HCT116 (cell line): ENCODE measurements around the gene CTBP2. TPM values are rescaled to one million over a fixed set of nuclear protein-coding genes. Genes with fewer than 3 reads are reported as not detected.

Experiments used
- ATAC-seq: fragments of 200-7000 bp; cut with Tn5 transposase; 2 replicates; pipeline ENCODE4 v1.9.1; 2020; ENCODE audit warnings: mild to moderate bottlenecking, moderate library complexity
- BruUV-seq: library from RNA; stranded (reverse); fragments of 400-500 nt; replicated peaks from 2 replicates; lab custom pipeline; 2021; lab: Mats Ljungman, UMichigan
- CTCF ChIA-PET: fragments of 300-600 bp; sonication (Branson Sonifier 250); formaldehyde crosslinking; loops from one replicate; lab custom pipeline; 2021; ENCODE audit warnings: antibody characterized with exemption; lab: Charles Lee
- POLR2A ChIA-PET: fragments of 300-600, 350-600 bp; sonication (Branson Sonifier 250); formaldehyde crosslinking; loops from one replicate; lab custom pipeline; 2021; ENCODE audit warnings: antibody characterized with exemption; lab: Charles Lee
- RAD21 ChIA-PET, 2 experiments: fragments of 300-600 bp; sonication (Branson Sonifier 250); formaldehyde crosslinking; loops; one replicate each; lab custom pipeline; 2023; ENCODE audit warnings: low total read pairs in 2 of 2; ENCODE audit not compliant: uncharacterized antibody in 2 of 2, unreplicated experiment in 2 of 2, low non-redundant PET in 1 of 2; lab: Charles Lee
- DNase-seq: peaks from one replicate; pipeline ENCODE4 v3.0.0-alpha.2; 2010; ENCODE audit warnings: low read depth, low spot score
- H2AFZ ChIP-seq: fragments of 200-600 bp; shearing (Covaris generic), sonication (generic); 2 replicates; pipeline ENCODE4 v1.6.1; 2017; ENCODE audit warnings: low read depth, mixed run types, mixed read lengths, antibody characterized with exemption, low read length; ENCODE audit not compliant: poor library complexity, severe bottlenecking
- H3K27ac ChIP-seq: 2 replicates; pipeline ENCODE4 v1.5.1; 2012; ENCODE audit warnings: low read depth, low read length
- H3K27me3 ChIP-seq: fragments of 200-600 bp; sonication (generic); 2 replicates; pipeline ENCODE4 v1.6.1; 2016; ENCODE audit warnings: mixed run types, low read length, mixed read lengths; ENCODE audit not compliant: insufficient read depth
- H3K36me3 ChIP-seq, 2 experiments: fragments of 200-500 bp in 1 of 2; fragments of 200-600 bp in 1 of 2; sonication (Bioruptor generic) in 1 of 2; sonication (generic) in 1 of 2; 2 replicates each; pipeline versions ENCODE4 v1.5.1 to v1.6.1; 2014 to 2016; ENCODE audit warnings: low read length in 2 of 2, inconsistent platforms in 1 of 2, mixed read lengths in 1 of 2, mixed run types in 1 of 2; ENCODE audit not compliant: insufficient read depth in 2 of 2, control insufficient read depth in 1 of 2
- H3K4me1 ChIP-seq, 2 experiments: fragments of 200-600 bp in 1 of 2; sonication (generic) in 1 of 2; 2 replicates each; pipeline versions ENCODE4 v1.5.1 to v1.6.1; 2012 to 2017; ENCODE audit warnings: low read length in 2 of 2, inconsistent platforms in 1 of 2, mild to moderate bottlenecking in 1 of 2, mixed read lengths in 1 of 2, mixed run types in 1 of 2, moderate library complexity in 1 of 2; ENCODE audit not compliant: insufficient read depth in 2 of 2, control insufficient read depth in 1 of 2
- H3K4me2 ChIP-seq: fragments of 200-600 bp; sonication (generic); 2 replicates; pipeline ENCODE4 v1.6.1; 2017; ENCODE audit warnings: mixed run types, low read length, mixed read lengths
- H3K4me3 ChIP-seq, 2 experiments: fragments of 200-600 bp in 1 of 2; sonication (generic) in 1 of 2; replicated peaks in 1 of 2; 2 replicates each; pipeline ENCODE4 v1.5.1; 2011 to 2016; ENCODE audit warnings: low read length in 2 of 2, control low read depth in 1 of 2, low read depth in 1 of 2, mild to moderate bottlenecking in 1 of 2, mixed read lengths in 1 of 2, mixed run types in 1 of 2
- H3K79me2 ChIP-seq: fragments of 200-600 bp; sonication (generic); 2 replicates; pipeline ENCODE4 v1.6.1; 2017; ENCODE audit warnings: mild to moderate bottlenecking, mixed run types, low read length, moderate library complexity, mixed read lengths; ENCODE audit not compliant: insufficient read depth
- H3K9ac ChIP-seq: fragments of 200-600 bp; sonication (generic); 2 replicates; pipeline ENCODE4 v1.6.1; 2016; ENCODE audit warnings: low read length, mixed read lengths
- H3K9me2 ChIP-seq: fragments of 200-600 bp; sonication (generic), shearing (Covaris generic); 2 replicates; pipeline ENCODE4 v1.6.1; 2017; ENCODE audit warnings: mixed run types, mild to moderate bottlenecking, moderate library complexity; ENCODE audit not compliant: insufficient read depth
- H3K9me3 ChIP-seq, 2 experiments: fragments of 200-500 bp in 1 of 2; fragments of 200-600 bp in 1 of 2; sonication (Bioruptor generic) in 1 of 2; sonication (generic) in 1 of 2; 2 replicates each; pipeline ENCODE4 v1.6.1; 2014 to 2017; ENCODE audit warnings: low read length in 2 of 2, mixed read lengths in 2 of 2, inconsistent platforms in 1 of 2, low read depth in 1 of 2, mild to moderate bottlenecking in 1 of 2, mixed run types in 1 of 2, moderate library complexity in 1 of 2; ENCODE audit not compliant: control insufficient read depth in 1 of 2, insufficient read depth in 1 of 2
- H4K20me1 ChIP-seq: fragments of 200-600 bp; sonication (generic), shearing (Covaris generic); 2 replicates; pipeline ENCODE4 v1.6.1; 2017; ENCODE audit warnings: mixed run types, mild to moderate bottlenecking, moderate library complexity; ENCODE audit not compliant: insufficient read depth
- ATF3 ChIP-seq: IDR thresholded peaks from 2 replicates; pipeline ENCODE4 v1.6.1; 2012
- CBX3 ChIP-seq: IDR thresholded peaks from 2 replicates; pipeline ENCODE4 v1.6.1; 2012; ENCODE audit warnings: low read depth
- CEBPB ChIP-seq: IDR thresholded peaks from 2 replicates; pipeline ENCODE4 v1.6.1; 2012; ENCODE audit warnings: low read depth
- EZH2 ChIP-seq: fragments of 200-600 bp; sonication (generic); IDR thresholded peaks from 2 replicates; pipeline ENCODE4 v1.6.1; 2017; ENCODE audit warnings: antibody characterized with exemption, mixed run types
- EZH2phosphoT487 ChIP-seq: fragments of 200-600 bp; IDR thresholded peaks from 2 replicates; pipeline ENCODE4 v1.6.1; 2018; ENCODE audit warnings: antibody characterized with exemption, borderline replicate concordance
- FOSL1 ChIP-seq: IDR thresholded peaks from 2 replicates; pipeline ENCODE4 v1.6.1; 2012; ENCODE audit warnings: low read depth
- JUND ChIP-seq: IDR thresholded peaks from 2 replicates; pipeline ENCODE4 v1.6.1; 2012
- MAX ChIP-seq: IDR thresholded peaks from 2 replicates; pipeline ENCODE4 v1.6.1; 2012
- POLR2A ChIP-seq: IDR thresholded peaks from 2 replicates; pipeline ENCODE4 v1.7.0; 2011; ENCODE audit warnings: borderline replicate concordance; ENCODE audit not compliant: insufficient read depth, insufficient read length; ENCODE audit errors: extremely low read depth
- RAD21 ChIP-seq: IDR thresholded peaks from 2 replicates; pipeline ENCODE4 v1.6.1; 2012; ENCODE audit warnings: low read depth, mild to moderate bottlenecking
- SIN3A ChIP-seq: IDR thresholded peaks from 2 replicates; pipeline ENCODE4 v1.6.1; 2012; ENCODE audit warnings: low read depth
- SP1 ChIP-seq: IDR thresholded peaks from 2 replicates; pipeline ENCODE4 v1.6.1; 2012; ENCODE audit warnings: low read depth
- SRF ChIP-seq: IDR thresholded peaks from 2 replicates; pipeline ENCODE4 v1.6.1; 2012; ENCODE audit warnings: low read depth
- TCF7L2 ChIP-seq: IDR thresholded peaks from 2 replicates; pipeline ENCODE4 v1.7.0; 2011; ENCODE audit warnings: borderline replicate concordance, inconsistent platforms; ENCODE audit not compliant: insufficient read depth, insufficient read length; ENCODE audit errors: extremely low read depth
- YY1 ChIP-seq: IDR thresholded peaks from 2 replicates; pipeline ENCODE4 v1.6.1; 2011; ENCODE audit warnings: low read length, low read depth, moderate library complexity, mild to moderate bottlenecking; ENCODE audit not compliant: insufficient replicate concordance; ENCODE audit errors: extremely low read depth
- ZNF274 ChIP-seq: fragments of 200-500 bp; sonication (Bioruptor generic); IDR thresholded peaks from 2 replicates; pipeline ENCODE4 v1.6.1; 2014; ENCODE audit warnings: mild to moderate bottlenecking, low read depth, low read length, inconsistent platforms
- intact Hi-C: fragments of 100-400 bp; cut with micrococcal nuclease; formaldehyde crosslinking; loops from 2 replicates; pipeline ENCODE4 v1.10.0; 2022
- total RNA-seq: library from RNA; stranded (reverse); gene quantifications from one replicate; pipeline ENCODE4 v1.2.1, GENCODE V29; 2021; ENCODE audit not compliant: unreplicated experiment
- TF ChIP-seq, protein P1 (sequence below): IDR thresholded peaks from 2 replicates; pipeline ENCODE4 v1.6.1; 2012; ENCODE audit warnings: low read depth
- TF ChIP-seq, protein P2 (sequence below): IDR thresholded peaks from 2 replicates; pipeline ENCODE4 v1.6.1; 2011; ENCODE audit warnings: mild to moderate bottlenecking, low read length, moderate library complexity; ENCODE audit not compliant: insufficient replicate concordance; ENCODE audit errors: extremely low read depth
- TF ChIP-seq, protein P3 (sequence below), 3 experiments: fragments of 200-600 bp in 1 of 3; sonication (generic) in 1 of 3; IDR thresholded peaks in 2 of 3; conservative IDR thresholded peaks in 1 of 3; 2 replicates each; pipeline ENCODE4 v1.5.1; 2012 to 2017; ENCODE audit warnings: low read depth in 2 of 3, low read length in 2 of 3, antibody characterized with exemption in 1 of 3, borderline replicate concordance in 1 of 3, control low read depth in 1 of 3, mild to moderate bottlenecking in 1 of 3, mixed read lengths in 1 of 3, mixed run types in 1 of 3, moderate library complexity in 1 of 3; ENCODE audit not compliant: insufficient read depth in 1 of 3

CTBP2 gene
- total RNA-seq, 1 experiment from 2014 or later, result 144 TPM

DNA sequence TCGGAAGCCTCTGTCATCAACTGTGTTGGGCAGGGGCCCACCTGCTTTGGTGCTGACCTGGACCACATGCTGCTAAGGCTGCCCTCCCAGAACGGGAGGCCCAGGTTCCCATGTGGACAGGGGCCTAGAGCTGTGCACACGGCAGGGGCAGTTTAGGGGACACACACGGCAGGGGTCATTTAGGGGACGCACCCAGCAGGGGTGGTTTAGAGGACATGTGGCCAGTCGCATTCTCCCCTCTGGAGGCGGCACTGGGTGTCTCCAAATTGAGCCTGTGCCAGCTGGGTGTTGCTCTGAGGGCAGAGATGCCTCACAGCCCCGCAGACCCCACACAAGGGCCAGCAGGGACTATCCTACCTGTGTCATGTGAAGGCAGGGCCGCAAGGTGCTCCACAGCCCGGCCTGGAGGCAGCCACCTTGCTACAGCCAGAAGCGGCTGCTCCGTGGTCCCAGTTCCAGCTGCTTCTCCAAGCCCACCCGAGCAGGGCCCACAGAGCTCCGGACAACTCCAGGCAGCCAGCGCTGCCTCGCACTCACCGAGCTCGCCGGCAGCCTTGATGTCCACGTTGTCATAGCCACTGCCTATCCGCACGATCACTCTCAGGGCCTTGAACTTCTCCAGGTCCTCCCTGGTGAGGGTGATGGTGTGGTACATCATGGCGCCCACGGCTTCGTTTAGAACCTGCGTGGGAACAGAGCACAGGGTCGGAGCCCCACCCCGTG is 157.8 kb downstream of the CTBP2 start:
- no peaks in the 10 kb centered on the region for H3K9me2 ChIP-seq
- peaks cover 14% of the 10 kb centered on the region; the same call in 1 of the 2 replicates for H4K20me1 ChIP-seq
- TF ChIP-seq SP1 (no peak), MAX (no peak), TCF7L2 (no peak), JUND (no peak), EZH2phosphoT487 (no peak), CBX3 (no peak), YY1 (no peak), ATF3 (no peak), POLR2A (no peak), EZH2 (no peak), ZNF274 (no peak), FOSL1 (no peak), SRF (no peak), CEBPB (no peak), RAD21 (no peak), SIN3A (no peak)
- TF ChIP-seq, protein P1, sequence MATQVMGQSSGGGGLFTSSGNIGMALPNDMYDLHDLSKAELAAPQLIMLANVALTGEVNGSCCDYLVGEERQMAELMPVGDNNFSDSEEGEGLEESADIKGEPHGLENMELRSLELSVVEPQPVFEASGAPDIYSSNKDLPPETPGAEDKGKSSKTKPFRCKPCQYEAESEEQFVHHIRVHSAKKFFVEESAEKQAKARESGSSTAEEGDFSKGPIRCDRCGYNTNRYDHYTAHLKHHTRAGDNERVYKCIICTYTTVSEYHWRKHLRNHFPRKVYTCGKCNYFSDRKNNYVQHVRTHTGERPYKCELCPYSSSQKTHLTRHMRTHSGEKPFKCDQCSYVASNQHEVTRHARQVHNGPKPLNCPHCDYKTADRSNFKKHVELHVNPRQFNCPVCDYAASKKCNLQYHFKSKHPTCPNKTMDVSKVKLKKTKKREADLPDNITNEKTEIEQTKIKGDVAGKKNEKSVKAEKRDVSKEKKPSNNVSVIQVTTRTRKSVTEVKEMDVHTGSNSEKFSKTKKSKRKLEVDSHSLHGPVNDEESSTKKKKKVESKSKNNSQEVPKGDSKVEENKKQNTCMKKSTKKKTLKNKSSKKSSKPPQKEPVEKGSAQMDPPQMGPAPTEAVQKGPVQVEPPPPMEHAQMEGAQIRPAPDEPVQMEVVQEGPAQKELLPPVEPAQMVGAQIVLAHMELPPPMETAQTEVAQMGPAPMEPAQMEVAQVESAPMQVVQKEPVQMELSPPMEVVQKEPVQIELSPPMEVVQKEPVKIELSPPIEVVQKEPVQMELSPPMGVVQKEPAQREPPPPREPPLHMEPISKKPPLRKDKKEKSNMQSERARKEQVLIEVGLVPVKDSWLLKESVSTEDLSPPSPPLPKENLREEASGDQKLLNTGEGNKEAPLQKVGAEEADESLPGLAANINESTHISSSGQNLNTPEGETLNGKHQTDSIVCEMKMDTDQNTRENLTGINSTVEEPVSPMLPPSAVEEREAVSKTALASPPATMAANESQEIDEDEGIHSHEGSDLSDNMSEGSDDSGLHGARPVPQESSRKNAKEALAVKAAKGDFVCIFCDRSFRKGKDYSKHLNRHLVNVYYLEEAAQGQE, result no peak
- TF ChIP-seq, protein P2, sequence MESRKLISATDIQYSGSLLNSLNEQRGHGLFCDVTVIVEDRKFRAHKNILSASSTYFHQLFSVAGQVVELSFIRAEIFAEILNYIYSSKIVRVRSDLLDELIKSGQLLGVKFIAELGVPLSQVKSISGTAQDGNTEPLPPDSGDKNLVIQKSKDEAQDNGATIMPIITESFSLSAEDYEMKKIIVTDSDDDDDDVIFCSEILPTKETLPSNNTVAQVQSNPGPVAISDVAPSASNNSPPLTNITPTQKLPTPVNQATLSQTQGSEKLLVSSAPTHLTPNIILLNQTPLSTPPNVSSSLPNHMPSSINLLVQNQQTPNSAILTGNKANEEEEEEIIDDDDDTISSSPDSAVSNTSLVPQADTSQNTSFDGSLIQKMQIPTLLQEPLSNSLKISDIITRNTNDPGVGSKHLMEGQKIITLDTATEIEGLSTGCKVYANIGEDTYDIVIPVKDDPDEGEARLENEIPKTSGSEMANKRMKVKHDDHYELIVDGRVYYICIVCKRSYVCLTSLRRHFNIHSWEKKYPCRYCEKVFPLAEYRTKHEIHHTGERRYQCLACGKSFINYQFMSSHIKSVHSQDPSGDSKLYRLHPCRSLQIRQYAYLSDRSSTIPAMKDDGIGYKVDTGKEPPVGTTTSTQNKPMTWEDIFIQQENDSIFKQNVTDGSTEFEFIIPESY, result no peak
- TF ChIP-seq, protein P3, sequence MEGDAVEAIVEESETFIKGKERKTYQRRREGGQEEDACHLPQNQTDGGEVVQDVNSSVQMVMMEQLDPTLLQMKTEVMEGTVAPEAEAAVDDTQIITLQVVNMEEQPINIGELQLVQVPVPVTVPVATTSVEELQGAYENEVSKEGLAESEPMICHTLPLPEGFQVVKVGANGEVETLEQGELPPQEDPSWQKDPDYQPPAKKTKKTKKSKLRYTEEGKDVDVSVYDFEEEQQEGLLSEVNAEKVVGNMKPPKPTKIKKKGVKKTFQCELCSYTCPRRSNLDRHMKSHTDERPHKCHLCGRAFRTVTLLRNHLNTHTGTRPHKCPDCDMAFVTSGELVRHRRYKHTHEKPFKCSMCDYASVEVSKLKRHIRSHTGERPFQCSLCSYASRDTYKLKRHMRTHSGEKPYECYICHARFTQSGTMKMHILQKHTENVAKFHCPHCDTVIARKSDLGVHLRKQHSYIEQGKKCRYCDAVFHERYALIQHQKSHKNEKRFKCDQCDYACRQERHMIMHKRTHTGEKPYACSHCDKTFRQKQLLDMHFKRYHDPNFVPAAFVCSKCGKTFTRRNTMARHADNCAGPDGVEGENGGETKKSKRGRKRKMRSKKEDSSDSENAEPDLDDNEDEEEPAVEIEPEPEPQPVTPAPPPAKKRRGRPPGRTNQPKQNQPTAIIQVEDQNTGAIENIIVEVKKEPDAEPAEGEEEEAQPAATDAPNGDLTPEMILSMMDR (IDR thresholded peaks at IDR 0.05 in 2 of 3, conservative IDR thresholded peaks at IDR 0.05 in 1 of 3; ENCODE audit: borderline replicate concordance in 1 of 3, insufficient read depth in 1 of 3, low read depth in 2 of 3, low read length in 2 of 3), result no peak
- no peaks in the 10 kb centered on the region for H3K4me1 ChIP-seq
- ChIA-PET CTCF (no interaction called here), POLR2A (no interaction called here), RAD21 (no interaction called here)
- intact Hi-C loops, result no loop called here
- no TSS peak for BruUV-seq
- H2AFZ ChIP-seq, result no peak overlapping the region
- no peak overlapping the region for H3K9ac ChIP-seq
- H3K4me3 ChIP-seq, result no peak overlapping the region
- H3K27me3 ChIP-seq, result no peaks in the 10 kb centered on the region
- no peak for DNase-seq
- no peak for ATAC-seq
- no peaks in the 10 kb centered on the region for H3K9me3 ChIP-seq
- no peak overlapping the region for H3K27ac ChIP-seq
- peaks cover 24 to 30% of the 10 kb centered on the region in 2 experiments for H3K36me3 ChIP-seq
- H3K79me2 ChIP-seq, result peaks cover 35% of the 10 kb centered on the region; the same call in 1 of the 2 replicates
- no peak overlapping the region for H3K4me2 ChIP-seq
